ENCODE measurements around the gene DNLZ. TPM values are rescaled to one million over a fixed set of nuclear protein-coding genes. Genes with fewer than 3 reads are reported as not detected.

The DNLZ gene
- total and polyA plus RNA-seq, 7 donors: 8.2 to 40.7 (median 18.7) TPM

GRCh38 chr9:136331030-136331429 is 32.5 kb downstream of the DNLZ start:
- TF ChIP-seq CTCF (IDR thresholded peaks at IDR 0.05): no peak
- DNase-seq: no peak
- Histone ChIP-seq H3K27me3 (ENCODE audit: insufficient read depth in 3 of 3, low read length in 2 of 3) (peaks cover 0 to 26% (median 3%) of the 10 kb centered on the region in 3 donors), H3K9me3 (no peaks in the 10 kb centered on the region), H3K27ac (no peak overlapping the region), H3K4me1 (peaks cover 5% of the 10 kb centered on the region), H3K36me3 (ENCODE audit: insufficient read depth in 1 of 2, low read depth in 1 of 2) (no peaks in the 10 kb centered on the region), H3K4me3 (no peak overlapping the region)
- no peak for ATAC-seq
- intact Hi-C loops (cut with DNase I): loop anchor here in 1 of 2 donors (10.0 kb wide), 1 partner anchor 304 kb away; no protein-coding TSS in a partner anchor
- 78 to 81% (median 81%) methylated on average over 13 to 15 of the region's 15 CpGs for WGBS, 3 donors

DNA sequence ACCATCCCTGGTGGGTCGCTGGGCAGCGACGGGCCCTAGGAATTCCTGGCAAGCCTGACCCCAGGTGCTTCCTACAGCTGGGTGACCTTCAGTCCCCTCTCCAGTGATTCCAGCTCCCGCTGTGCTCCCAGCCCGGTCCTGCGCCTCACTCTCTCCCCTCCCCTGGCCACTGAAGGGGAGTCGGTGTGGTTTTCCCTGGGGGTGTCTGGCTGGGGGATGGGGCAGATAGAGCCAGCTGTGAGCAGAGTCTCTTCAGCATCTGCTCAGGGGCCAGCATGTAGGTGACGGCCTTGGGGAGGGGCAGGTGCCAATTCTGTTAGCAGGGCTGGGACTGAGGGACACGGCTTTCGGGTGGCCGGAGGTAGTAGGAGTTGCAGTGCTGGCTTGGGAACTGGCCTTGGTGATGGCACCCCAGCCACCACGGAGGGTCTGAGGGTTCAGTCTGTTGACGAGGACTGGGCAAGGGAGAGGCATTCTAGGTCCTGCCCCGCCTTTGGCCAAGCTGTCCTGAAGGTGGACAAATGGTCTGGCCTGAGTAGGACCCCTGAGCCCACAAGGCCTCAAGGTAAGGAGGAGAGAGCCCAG is 33.0 kb downstream of the DNLZ start:
- ATAC-seq (no peak), DNase-seq (no peak)
- TF ChIP-seq CTCF (IDR thresholded peaks at IDR 0.05): no peak
- no peaks in the 10 kb centered on the region for H3K36me3 ChIP-seq (ENCODE audit: insufficient read depth in 1 of 2, low read depth in 1 of 2)
- peaks cover 5% of the 10 kb centered on the region for H3K4me1 ChIP-seq
- intact Hi-C loops (cut with DNase I): loop anchor here in 1 of 2 donors (10.0 kb wide), 1 partner anchor 304 kb away; no protein-coding TSS in a partner anchor
- H3K27ac ChIP-seq: no peak overlapping the region
- no peaks in the 10 kb centered on the region for H3K9me3 ChIP-seq
- H3K4me3 ChIP-seq: no peak overlapping the region
- WGBS, 3 donors: 73 to 86% (median 79%) methylated on average over 12 to 14 of the region's 14 CpGs
- peaks cover 0 to 31% (median 3%) of the 10 kb centered on the region in 3 donors for H3K27me3 ChIP-seq (ENCODE audit: insufficient read depth in 3 of 3, low read length in 2 of 3)

GRCh38 chr9:136329636-136330405 is 33.7 kb downstream of the DNLZ start:
- 85 to 91% (median 90%) methylated on average over 20 to 23 of the region's 23 CpGs for WGBS, 3 donors
- Histone ChIP-seq H3K9me3 (no peaks in the 10 kb centered on the region), H3K36me3 (ENCODE audit: insufficient read depth in 1 of 2, low read depth in 1 of 2) (no peaks in the 10 kb centered on the region), H3K27ac (no peak overlapping the region), H3K4me3 (no peak overlapping the region), H3K4me1 (peaks cover 5% of the 10 kb centered on the region), H3K27me3 (ENCODE audit: insufficient read depth in 3 of 3, low read length in 2 of 3) (peaks cover 0 to 38% (median 3%) of the 10 kb centered on the region in 3 donors)
- no peak for TF ChIP-seq CTCF (IDR thresholded peaks at IDR 0.05)
- intact Hi-C loops (cut with DNase I): loop anchor here in 1 of 2 donors (10.0 kb wide), 1 partner anchor 305 kb away; no protein-coding TSS in a partner anchor
- ATAC-seq (no peak), DNase-seq (no peak)

DNA sequence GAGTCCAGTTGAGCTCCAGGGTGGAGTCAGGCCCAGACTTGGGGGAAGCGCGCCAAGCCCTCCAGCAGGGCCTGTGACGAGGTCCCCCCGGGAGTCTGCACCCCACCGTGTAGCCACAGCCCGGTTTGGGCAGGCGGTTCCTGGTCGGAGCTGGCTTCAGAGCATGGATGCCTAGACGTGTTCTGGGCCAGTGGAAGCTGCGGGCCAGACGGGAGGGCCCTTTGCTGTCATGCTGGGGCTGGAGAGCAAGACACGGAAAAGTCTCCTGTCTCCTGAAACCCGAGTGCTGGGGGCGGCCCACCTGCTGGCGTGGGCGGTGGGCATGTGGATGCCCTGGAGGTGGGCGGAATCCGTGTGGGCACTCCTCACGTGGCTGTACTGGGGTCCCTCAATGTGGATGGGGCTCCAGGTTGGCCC is 34.3 kb downstream of the DNLZ start:
- Histone ChIP-seq H3K4me1 (peaks cover 5% of the 10 kb centered on the region), H3K27ac (no peak overlapping the region)

More for the DNA sequence above, 34.3 kb downstream of the DNLZ start:
- no peak for TF ChIP-seq CTCF (IDR thresholded peaks at IDR 0.05)
- H3K27me3 ChIP-seq (ENCODE audit: insufficient read depth in 3 of 3, low read length in 2 of 3): peaks cover 0 to 38% (median 3%) of the 10 kb centered on the region in 3 donors
- no peak for DNase-seq
- H3K36me3 ChIP-seq (ENCODE audit: insufficient read depth in 1 of 2, low read depth in 1 of 2): no peaks in the 10 kb centered on the region
- no peak overlapping the region for H3K4me3 ChIP-seq
- no peaks in the 10 kb centered on the region for H3K9me3 ChIP-seq
- no peak for ATAC-seq
- 64 to 76% (median 67%) methylated on average over 18 to 19 of the region's 19 CpGs for WGBS, 3 donors
- intact Hi-C loops (cut with DNase I): no loop called here
